ENCODE data around the gene MRPL19.
A peak's percentile ranks its signal among the peaks of the same experiment; 100 is the strongest.

- TF ChIP-seq CTCF (IDR thresholded peaks at IDR 0.05; ENCODE audit: low read depth, low read length, poor library complexity, severe bottlenecking) = peak; percentile 91
- no peak for TF ChIP-seq EZH2phosphoT487 (IDR thresholded peaks at IDR 0.05; ENCODE audit: borderline replicate concordance, low read length)
Observed at GRCh38 chr2:75640621-75641121, 5.9 kb upstream of the MRPL19 start.

Data from DOHH2 (cell line).